ENCODE results near the gene PREB.
A peak's percentile ranks its signal among the peaks of the same experiment; 100 is the strongest.

PREB gene

GRCh38 chr2:27096748-27097297 is 37.6 kb downstream of the PREB start:
- no peak overlapping the region for H3K4me3 ChIP-seq (ENCODE audit: low read depth, low read length)

DNA sequence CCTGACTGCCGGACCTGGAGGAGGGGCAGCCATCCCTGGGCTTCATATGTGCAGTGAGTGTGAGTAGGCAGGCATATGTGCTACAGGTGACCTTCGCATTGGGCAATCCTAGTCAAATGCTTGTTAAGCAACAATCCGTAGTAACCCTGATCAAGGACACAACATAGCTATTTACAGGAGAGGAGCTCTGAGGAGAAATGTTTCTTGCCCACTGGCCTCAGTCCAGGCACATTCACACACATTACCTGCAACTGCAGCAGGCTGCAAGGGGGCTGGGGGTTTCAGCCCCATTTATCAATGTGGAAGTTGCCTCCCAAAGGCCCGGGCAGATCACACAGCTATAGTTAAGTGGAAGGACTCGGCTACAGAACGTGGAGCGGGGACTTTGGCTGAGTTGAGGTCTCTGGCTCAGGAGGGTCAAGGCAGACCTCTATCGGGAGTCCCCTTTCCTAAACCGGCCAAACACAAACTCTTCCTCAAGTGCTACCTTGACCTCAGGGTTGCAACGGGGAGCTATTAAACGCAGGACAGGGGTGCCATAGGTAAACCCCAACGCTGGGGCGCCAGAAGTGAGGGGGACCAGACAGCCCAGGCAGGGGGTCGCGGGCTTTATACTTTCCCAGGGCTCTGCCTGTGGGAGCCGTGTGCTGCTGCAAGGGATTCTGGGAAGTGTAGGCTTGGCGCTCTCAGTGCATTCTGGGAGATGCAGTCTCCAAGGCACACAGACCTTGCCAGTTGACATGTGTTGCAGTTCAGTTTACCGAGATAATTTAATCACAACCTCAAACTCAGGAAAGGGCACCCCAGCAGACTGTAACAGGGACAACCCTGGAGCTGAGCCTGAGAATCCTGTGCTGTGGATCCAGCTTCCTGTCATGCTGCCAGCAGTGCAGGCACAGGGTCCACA is 38.4 kb downstream of the PREB start:
- no peak overlapping the region for H3K4me3 ChIP-seq (ENCODE audit: low read depth, low read length)

- no peak overlapping the region for H3K4me3 ChIP-seq (ENCODE audit: low read depth, low read length)
Observed at GRCh38 chr2:27095427-27095744, 39.0 kb downstream of the PREB start.

DNA sequence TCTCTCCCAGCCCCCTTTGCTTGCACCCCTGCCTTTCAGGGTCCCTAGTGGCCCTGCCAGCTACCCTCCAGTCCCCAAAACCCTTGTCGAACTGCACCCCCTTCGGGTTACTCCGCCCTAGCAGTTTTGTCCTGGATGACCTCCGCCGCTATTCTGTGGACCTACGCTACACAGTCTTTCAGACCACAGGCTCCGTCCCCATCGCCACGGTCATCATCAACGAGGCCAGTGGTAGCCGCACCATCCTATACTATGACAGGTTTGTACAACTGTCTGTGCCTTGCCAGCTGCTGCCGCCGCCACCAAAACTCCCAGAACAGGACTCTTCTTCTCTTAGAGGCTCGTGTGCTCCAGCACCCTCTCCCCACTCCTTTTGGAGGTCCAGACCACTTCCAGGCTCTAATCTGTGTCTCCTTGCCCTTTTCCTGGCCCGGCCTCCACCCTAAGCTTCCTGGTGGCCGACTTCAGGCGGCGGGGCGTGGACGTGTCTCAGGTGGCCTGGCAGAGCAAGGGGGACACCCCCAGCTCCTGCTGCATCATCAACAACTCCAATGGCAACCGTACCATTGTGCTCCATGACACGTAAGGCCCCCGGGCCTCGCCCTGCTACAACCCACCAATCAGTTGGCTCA is 40.0 kb downstream of the PREB start:
- H3K4me3 ChIP-seq (ENCODE audit: low read depth, low read length) = no peak overlapping the region

- no peak overlapping the region for H3K4me3 ChIP-seq (ENCODE audit: low read depth, low read length)
Observed at GRCh38 chr2:27093430-27094352, 40.7 kb downstream of the PREB start.

GRCh38 chr2:27092696-27093429 is 41.6 kb downstream of the PREB start:
- no peak overlapping the region for H3K4me3 ChIP-seq (ENCODE audit: low read depth, low read length)

DNA sequence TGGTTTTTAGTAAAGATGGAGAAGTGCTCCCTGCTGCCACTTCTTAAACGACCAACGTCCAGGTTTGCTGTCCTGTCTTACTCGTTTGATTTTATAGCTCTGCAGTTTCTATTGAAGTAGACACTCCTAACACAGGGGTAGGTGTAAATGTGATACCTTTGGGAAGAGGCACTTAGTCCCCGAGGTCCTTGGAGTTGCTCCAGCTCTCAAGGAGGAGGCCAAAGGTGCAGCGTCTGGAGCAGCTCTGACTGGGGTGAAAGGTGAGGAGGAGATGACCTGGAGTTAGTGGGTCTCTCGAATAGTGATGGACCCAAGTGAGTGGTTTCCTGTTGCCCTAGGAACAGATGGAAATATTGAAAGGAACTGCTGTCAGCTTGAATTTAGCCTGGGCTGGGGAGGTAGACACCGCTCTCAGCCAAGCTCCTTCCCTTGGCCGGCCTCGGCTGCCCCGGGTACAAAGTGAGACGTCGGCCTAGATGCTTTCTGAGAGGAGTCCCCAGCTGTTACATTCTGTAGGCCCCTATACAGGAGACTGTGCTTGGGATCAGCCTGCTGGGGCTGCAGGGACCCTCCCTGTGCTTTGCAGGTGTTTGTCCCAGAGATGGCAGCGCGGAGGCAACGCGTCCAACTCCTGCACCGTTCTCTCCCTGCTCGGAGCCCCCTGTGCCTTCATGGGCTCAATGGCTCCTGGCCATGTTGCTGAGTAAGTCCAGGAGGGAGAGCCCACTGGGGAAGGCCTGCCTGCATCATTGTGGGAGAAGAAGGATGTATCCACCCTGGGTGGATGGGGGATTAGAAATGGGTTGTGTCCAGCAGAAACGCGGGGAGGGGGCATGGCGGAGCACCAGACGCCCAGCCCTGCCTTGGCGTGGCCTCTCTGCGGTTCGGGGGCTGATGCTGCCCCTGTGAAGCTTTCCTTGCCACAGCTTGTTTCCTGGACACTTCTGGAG is 42.4 kb downstream of the PREB start:
- H3K4me3 ChIP-seq (ENCODE audit: low read depth, low read length) = no peak overlapping the region

DNA sequence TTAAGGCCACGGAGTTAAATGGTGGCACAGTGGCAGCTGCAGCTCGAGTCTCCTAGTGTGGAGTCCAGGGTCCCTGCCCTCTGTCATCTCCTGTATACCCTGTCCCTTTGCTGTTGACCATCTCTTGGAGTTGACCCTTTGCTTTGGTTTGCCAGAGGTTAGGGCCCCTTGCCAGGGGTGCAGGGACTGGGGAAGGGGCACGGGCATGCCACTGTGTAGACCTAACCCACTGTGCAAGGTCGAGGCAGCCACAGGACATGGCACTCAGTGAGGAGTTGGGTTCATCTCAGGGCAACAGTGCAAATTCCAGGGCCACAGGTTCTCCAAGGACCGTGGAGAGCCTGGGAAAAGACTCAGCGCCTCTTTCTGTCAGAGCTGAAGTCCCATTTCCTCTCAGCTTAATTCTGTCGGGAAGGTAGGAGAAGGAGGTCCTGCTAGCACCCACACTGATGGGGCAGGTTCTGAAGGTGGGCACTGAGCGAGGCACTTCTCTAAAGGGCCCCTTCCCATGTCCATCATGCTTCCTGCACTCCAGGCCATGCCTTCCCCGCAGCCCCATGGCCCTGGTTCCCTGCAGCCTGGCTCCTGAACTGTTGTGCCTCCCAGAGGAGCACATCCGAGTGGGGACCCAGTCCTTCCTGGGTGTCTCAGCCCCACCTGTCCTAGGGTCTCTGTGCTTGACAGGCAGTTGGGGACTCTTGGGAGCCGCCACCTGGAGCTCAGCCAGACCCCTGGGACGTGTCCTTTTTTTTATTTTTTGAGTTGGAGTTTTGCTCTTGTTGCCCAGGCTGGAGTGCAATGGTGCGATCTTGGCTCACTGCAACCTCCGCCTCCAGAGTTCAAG is 45.1 kb downstream of the PREB start:
- no peak overlapping the region for H3K4me3 ChIP-seq (ENCODE audit: low read depth, low read length)

GRCh38 chr2:27088634-27089033 is 45.8 kb downstream of the PREB start:
- H3K4me3 ChIP-seq (ENCODE audit: low read depth, low read length) = no peak overlapping the region

DNA sequence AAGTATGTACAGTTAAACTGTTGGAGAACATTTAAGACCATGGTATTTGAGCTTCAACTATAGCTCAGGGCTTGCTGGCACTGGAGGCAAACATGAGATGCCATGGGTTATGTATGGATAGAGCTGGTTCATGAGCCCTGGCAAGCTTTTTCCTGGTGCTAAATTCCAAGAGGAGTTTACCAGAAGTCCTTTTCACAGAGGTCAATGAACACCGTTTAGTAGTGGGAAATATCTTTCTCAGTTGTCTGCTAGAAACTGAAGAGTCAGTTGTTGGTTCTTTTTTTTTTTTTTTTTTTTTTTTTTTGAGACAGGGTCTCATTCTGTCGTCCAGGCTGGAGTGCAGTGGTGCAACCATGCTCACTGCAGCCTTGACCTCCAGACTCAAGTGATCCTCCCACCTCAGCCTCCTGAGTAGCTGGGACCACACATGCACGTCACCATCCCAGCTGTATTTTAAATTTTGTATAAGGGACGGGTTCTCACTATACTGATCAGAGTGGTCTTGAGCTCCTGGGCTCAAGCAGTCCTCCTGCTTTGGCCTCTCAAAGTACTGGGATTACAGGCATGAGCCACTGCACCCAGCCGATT is 46.5 kb downstream of the PREB start:
- no peak overlapping the region for H3K4me3 ChIP-seq (ENCODE audit: low read depth, low read length)

GRCh38 chr2:27086724-27087593 is 47.5 kb downstream of the PREB start, which contains the start of gene KHK:
Gene KHK (plus strand): TSS chr2:27086772. CDS start chr2:27087260, 488 bp downstream.
- peak within 1 kb of the TSS; percentile 53 for H3K4me3 ChIP-seq (ENCODE audit: low read depth, low read length)

DNA sequence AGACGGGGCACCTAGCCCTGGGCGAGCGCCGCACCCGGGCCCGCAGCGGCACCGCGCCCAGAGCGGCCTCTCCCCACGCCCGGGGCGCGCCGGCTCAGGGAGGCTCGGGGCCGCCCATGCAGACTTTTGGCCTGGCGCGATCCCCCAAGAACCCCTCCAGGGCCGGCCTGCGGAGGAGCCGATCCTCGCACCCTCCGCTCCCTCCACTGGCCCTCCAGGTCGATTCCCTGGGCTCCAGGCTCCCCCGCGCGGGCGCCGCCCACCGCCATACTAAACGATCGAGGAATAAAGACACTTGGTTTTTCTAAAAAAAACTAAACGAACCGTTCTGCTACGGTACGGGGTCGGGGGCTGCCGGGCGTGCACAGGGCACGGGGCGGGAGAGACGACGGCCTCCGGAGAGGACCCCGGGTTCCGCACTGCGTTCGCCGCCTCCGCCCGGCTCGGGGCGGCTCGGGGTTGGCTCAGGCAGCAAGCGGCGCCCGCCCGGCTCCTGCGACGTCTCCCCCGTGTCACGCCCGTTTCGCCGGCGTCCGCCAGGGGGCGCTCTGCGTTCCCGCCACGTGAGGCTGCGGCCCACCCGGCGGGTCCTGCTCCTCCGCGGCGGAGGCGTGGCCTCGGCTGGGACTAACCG is 48.2 kb downstream of the PREB start:
- H3K4me3 ChIP-seq (ENCODE audit: low read depth, low read length) = peak overlapping the region; percentile 53

GRCh38 chr2:27085673-27086089 is 48.8 kb downstream of the PREB start:
- H3K4me3 ChIP-seq (ENCODE audit: low read depth, low read length) = peak overlapping the region; percentile 53

DNA sequence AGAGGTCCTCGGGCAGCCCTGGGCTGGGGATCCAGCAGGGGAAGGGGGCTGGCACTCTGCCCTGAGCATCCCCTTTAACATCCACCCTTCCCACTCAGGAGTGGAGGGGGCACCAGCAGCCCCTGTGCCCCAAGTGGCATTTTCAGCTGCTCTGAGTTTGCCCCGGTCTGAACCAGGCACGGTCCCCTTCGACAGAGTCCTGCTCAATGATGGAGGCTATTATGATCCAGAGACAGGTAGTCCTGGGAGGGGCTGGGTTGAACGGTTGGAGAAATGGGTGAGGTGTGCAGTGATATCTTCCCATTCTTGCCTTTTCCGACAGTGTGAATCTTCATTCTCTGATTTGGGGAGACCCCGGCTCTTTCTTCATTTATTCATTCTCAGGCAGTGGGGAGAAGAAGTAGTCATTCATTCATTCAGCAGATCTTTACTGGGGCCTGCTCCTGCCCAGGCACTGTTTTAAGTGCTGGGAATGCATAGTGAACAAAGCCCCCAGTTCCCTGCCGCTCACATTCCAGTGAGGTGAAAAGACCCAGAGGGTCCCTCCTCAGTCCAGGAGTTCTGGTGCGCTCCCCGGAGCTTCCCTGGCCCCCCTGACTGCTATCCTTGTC is 49.3 kb downstream of the PREB start:
- H3K4me3 ChIP-seq (ENCODE audit: low read depth, low read length) = peak overlapping the region; percentile 53

DNA sequence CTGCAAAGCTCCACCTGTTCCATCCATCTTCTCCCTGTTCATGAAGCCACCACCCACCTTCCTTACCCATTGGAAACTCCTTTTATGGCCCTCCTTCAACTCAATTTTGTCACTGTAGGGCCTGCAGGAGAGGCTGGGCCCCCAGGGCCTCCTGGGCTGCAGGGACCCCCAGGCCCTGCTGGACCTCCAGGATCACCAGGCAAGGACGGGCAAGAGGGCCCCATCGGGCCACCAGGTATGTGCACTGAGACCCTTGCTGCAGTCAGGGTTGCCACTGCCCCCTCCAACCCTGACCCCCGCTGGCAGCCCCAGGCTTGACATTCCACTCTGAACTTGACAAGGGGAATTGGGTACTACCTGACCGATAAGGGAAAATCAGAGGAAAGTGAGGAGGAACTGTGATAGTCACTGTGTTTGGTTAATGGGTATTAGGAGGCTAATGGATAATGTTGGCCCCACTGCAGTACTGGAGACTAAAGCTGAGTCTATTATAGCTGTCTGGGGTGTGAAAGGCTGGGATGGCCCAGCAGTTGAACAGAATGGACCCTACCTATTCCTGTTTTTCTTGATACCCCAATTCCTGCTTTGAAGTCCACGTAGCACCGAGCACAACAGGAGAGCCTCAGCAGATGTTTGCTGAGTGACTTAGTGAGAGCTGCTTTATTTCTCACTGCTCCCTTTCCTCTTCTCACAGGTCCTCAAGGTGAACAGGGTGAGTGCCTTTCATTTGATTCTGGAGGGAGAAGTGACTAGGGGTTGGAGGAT is 50.0 kb downstream of the PREB start:
- no peak overlapping the region for H3K4me3 ChIP-seq (ENCODE audit: low read depth, low read length)

All from iPS-11a (cell line).